ENCODE results near the gene ADSS1.

The ADSS1 gene

DNA sequence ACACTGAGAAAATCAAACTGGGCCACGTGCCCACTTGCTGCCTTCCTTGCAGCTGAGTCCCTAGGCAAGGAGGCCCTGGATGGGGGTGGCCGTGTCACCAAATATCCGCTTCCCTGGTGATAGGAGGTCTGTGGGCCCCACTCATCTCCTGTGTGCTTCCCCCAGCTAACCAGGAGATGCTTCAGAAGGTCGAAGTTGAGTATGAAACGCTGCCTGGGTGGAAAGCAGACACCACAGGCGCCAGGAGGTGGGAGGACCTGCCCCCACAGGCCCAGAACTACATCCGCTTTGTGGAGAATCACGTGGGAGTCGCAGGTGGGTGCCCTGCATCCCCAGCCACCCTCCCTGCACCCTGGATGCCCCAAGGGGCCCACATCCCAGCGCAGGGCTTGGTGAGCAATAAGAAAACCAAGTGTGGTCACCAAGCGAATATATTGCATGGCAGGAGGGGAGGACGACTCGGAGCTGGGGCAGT lies 22.1 kb downstream of the ADSS1 start:
- H3K36me3 ChIP-seq (ENCODE audit: control insufficient read depth, low read length) = no peaks in the 10 kb centered on the region
- TF ChIP-seq, protein P1, sequence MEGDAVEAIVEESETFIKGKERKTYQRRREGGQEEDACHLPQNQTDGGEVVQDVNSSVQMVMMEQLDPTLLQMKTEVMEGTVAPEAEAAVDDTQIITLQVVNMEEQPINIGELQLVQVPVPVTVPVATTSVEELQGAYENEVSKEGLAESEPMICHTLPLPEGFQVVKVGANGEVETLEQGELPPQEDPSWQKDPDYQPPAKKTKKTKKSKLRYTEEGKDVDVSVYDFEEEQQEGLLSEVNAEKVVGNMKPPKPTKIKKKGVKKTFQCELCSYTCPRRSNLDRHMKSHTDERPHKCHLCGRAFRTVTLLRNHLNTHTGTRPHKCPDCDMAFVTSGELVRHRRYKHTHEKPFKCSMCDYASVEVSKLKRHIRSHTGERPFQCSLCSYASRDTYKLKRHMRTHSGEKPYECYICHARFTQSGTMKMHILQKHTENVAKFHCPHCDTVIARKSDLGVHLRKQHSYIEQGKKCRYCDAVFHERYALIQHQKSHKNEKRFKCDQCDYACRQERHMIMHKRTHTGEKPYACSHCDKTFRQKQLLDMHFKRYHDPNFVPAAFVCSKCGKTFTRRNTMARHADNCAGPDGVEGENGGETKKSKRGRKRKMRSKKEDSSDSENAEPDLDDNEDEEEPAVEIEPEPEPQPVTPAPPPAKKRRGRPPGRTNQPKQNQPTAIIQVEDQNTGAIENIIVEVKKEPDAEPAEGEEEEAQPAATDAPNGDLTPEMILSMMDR (IDR thresholded peaks at IDR 0.05; ENCODE audit: low read depth, low read length, poor library complexity, severe bottlenecking) = no peak
- no peak for TF ChIP-seq EZH2phosphoT487 (IDR thresholded peaks at IDR 0.05; ENCODE audit: borderline replicate concordance, low read length)
- peaks cover 1% of the 10 kb centered on the region; the same call in 1 of the 2 replicates for H3K9me3 ChIP-seq (ENCODE audit: control insufficient read depth, insufficient read depth, low read length)
- peaks cover 7% of the 10 kb centered on the region for H3K4me1 ChIP-seq (ENCODE audit: control insufficient read depth, low read length)
- H3K9me2 ChIP-seq (replicated peaks; ENCODE audit: control insufficient read depth, low read length) = no peaks in the 10 kb centered on the region
- no peak overlapping the region for H3K4me2 ChIP-seq (ENCODE audit: low read length)
- H4K20me1 ChIP-seq (ENCODE audit: control insufficient read depth, insufficient read depth, low read depth, low read length) = no peaks in the 10 kb centered on the region
- H3K27ac ChIP-seq (ENCODE audit: low read depth, low read length) = no peak overlapping the region
- H3K79me2 ChIP-seq (ENCODE audit: control insufficient read depth, low read length) = no peaks in the 10 kb centered on the region
- H3F3A ChIP-seq (ENCODE audit: control insufficient read depth, insufficient read depth) = no peaks in the 10 kb centered on the region; the same call in 1 of the 2 replicates
- H3K4me3 ChIP-seq (ENCODE audit: low read length) = no peak overlapping the region
- H3K27me3 ChIP-seq (ENCODE audit: control insufficient read depth, low read length) = peaks cover 7% of the 10 kb centered on the region; the same call in 1 of the 2 replicates

DNA sequence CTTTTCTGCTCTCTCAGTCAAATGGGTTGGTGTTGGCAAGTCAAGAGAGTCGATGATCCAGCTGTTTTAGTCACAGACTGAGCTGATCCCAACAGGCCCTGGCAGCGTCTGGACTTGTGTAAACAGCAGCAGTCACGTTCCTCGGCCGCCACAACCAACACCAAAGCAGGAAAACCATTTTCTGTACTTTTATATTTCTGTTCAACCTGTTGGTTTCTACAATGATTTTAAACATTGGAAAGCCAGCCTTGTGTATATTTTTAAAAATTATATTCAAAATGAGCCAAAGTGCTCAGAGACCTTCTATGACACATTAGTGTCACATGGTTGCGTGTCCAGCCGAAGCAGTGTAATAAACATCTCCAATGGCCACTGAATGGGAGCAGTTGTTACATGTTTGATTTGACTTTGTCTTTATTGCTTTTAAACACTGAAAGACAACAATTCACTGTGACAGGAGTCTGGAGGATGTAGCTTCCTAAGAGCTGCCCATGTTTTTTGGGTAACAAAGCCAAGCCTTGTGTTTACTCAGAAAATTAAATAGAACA lies 23.0 kb downstream of the ADSS1 start:
- no peak overlapping the region for H3K27ac ChIP-seq (ENCODE audit: low read depth, low read length)
- H3K79me2 ChIP-seq (ENCODE audit: control insufficient read depth, low read length) = no peaks in the 10 kb centered on the region
- H3K36me3 ChIP-seq (ENCODE audit: control insufficient read depth, low read length) = no peaks in the 10 kb centered on the region
- no peaks in the 10 kb centered on the region for H3K9me2 ChIP-seq (replicated peaks; ENCODE audit: control insufficient read depth, low read length)
- H3K4me2 ChIP-seq (ENCODE audit: low read length) = no peak overlapping the region
- H4K20me1 ChIP-seq (ENCODE audit: control insufficient read depth, insufficient read depth, low read depth, low read length) = no peaks in the 10 kb centered on the region
- H3K4me3 ChIP-seq (ENCODE audit: low read length) = no peak overlapping the region
- peaks cover 7% of the 10 kb centered on the region; the same call in 1 of the 2 replicates for H3K27me3 ChIP-seq (ENCODE audit: control insufficient read depth, low read length)
- no peak for TF ChIP-seq EZH2phosphoT487 (IDR thresholded peaks at IDR 0.05; ENCODE audit: borderline replicate concordance, low read length)
- TF ChIP-seq, protein P1 (IDR thresholded peaks at IDR 0.05; ENCODE audit: low read depth, low read length, poor library complexity, severe bottlenecking) = no peak
- H3F3A ChIP-seq (ENCODE audit: control insufficient read depth, insufficient read depth) = no peaks in the 10 kb centered on the region; the same call in 1 of the 2 replicates
- peaks cover 4% of the 10 kb centered on the region; the same call in 1 of the 2 replicates for H3K9me3 ChIP-seq (ENCODE audit: control insufficient read depth, insufficient read depth, low read length)
- H3K4me1 ChIP-seq (ENCODE audit: control insufficient read depth, low read length) = peaks cover 11% of the 10 kb centered on the region

DNA sequence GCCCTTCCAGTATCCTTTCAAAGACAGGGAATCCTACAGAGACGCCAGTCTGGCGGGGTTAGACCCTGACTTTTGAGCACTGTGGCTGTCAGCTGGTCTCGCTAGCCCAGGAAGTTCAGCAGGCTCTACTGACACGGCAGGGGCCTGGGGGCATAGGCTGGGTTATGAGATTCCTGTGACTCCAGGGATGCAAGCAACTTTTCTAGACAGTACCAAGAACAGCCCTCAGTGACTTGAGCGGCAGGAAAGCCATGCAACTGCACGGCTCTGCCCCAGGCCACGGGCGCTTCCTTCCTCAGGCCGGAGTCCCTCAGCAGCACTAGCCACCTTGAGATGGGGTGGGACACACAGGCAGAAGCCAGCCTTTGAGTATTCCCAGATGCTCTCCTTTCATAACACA lies 23.8 kb downstream of the ADSS1 start:
- Histone ChIP-seq H3K79me2 (ENCODE audit: control insufficient read depth, low read length) (no peaks in the 10 kb centered on the region), H3K4me1 (ENCODE audit: control insufficient read depth, low read length) (peaks cover 14% of the 10 kb centered on the region), H3K9me3 (ENCODE audit: control insufficient read depth, insufficient read depth, low read length) (peaks cover 4% of the 10 kb centered on the region; the same call in 1 of the 2 replicates), H3K36me3 (ENCODE audit: control insufficient read depth, low read length) (no peaks in the 10 kb centered on the region), H4K20me1 (ENCODE audit: control insufficient read depth, insufficient read depth, low read depth, low read length) (no peaks in the 10 kb centered on the region), H3K4me3 (ENCODE audit: low read length) (no peak overlapping the region), H3K27me3 (ENCODE audit: control insufficient read depth, low read length) (peaks cover 7% of the 10 kb centered on the region; the same call in 1 of the 2 replicates), H3K9me2 (replicated peaks; ENCODE audit: control insufficient read depth, low read length) (no peaks in the 10 kb centered on the region), H3F3A (ENCODE audit: control insufficient read depth, insufficient read depth) (no peaks in the 10 kb centered on the region; the same call in 1 of the 2 replicates), H3K4me2 (ENCODE audit: low read length) (no peak overlapping the region), H3K27ac (ENCODE audit: low read depth, low read length) (no peak overlapping the region)
- TF ChIP-seq, protein P1 (IDR thresholded peaks at IDR 0.05; ENCODE audit: low read depth, low read length, poor library complexity, severe bottlenecking) = no peak
- no peak for TF ChIP-seq EZH2phosphoT487 (IDR thresholded peaks at IDR 0.05; ENCODE audit: borderline replicate concordance, low read length)
